Psoas muscle (tissue), 8 donors: Measurements from ENCODE around the gene FRS2. TPM values are rescaled to one million over a fixed set of nuclear protein-coding genes. Genes with fewer than 3 reads are reported as not detected.

Experiments
- ATAC-seq, 4 donors: fragments of 200-7000 bp; cut with Tn5 transposase; one replicate each; pipeline ENCODE4 v1.9.1; 2020; ENCODE audit warnings: moderate library complexity in 3 of 4, mild to moderate bottlenecking in 2 of 4
- DNase-seq, 2 donors: peaks; one replicate each; pipeline ENCODE4 v3.0.0-alpha.2; 2020
- H3K27ac ChIP-seq: fragments of 200-600 bp; one replicate; pipeline ENCODE4 v1.8.0; 2022
- H3K27me3 ChIP-seq, 3 donors: fragments of 200-600 bp in 1 of 3; one replicate each; pipeline versions ENCODE4 v1.6.1 to v1.8.0; 2013 to 2022; ENCODE audit warnings: low read length in 2 of 3, mild to moderate bottlenecking in 2 of 3, moderate library complexity in 1 of 3; ENCODE audit not compliant: insufficient read depth in 3 of 3
- H3K36me3 ChIP-seq, 2 donors: fragments of 200-600 bp in 1 of 2; one replicate each; pipeline versions ENCODE4 v1.6.1 to v1.8.0; 2013 to 2022; ENCODE audit warnings: low read depth in 1 of 2, mild to moderate bottlenecking in 1 of 2, moderate library complexity in 1 of 2; ENCODE audit not compliant: insufficient read depth in 1 of 2
- H3K4me1 ChIP-seq: fragments of 200-600 bp; one replicate; pipeline ENCODE4 v1.8.0; 2022
- H3K4me3 ChIP-seq: fragments of 200-600 bp; one replicate; pipeline ENCODE4 v1.8.0; 2022; ENCODE audit warnings: mild to moderate bottlenecking
- H3K9me3 ChIP-seq: fragments of 200-600 bp; one replicate; pipeline ENCODE4 v1.8.0; 2022
- CTCF ChIP-seq: fragments of 200-600 bp; IDR thresholded peaks from one replicate; pipeline ENCODE4 v1.8.0; 2022; ENCODE audit warnings: antibody characterized with exemption
- WGBS, 3 donors: extraction: QIAGEN DNeasy Blood & Tissue Kit; methylation state at CpG; one replicate each; pipeline versions ENCODE4 v1.1.6 to v1.1.7; 2013; 5-methylcytosine and 5-hydroxymethylcytosine counted together
- intact Hi-C, 2 donors: fragments of 100-400 bp; cut with DNase I; formaldehyde crosslinking; loops; one replicate each; pipeline versions ENCODE4 v1.11.0 to v1.14.2; 2022
- polyA plus RNA-seq, 3 donors: library from polyadenylated mRNA; stranded (reverse); fragments of 200-250 nt; gene quantifications; one replicate each; pipeline ENCODE4 v1.2.3, GENCODE V29; 2013
- total RNA-seq, 4 donors: library from RNA; stranded (reverse); fragmentation: NEBNext Ultra II Directional in 2 of 4; extraction: Animal tissue kit (Norgen Biotek cat#: 25700) in 2 of 4; gene quantifications; one replicate each; pipeline versions ENCODE4 v1.2.1 to v1.2.4, GENCODE V29; 2021 to 2023
- donor health status: healthy with polysubstance abuse.
- donor health status: DM: no; HTN: no; CAD: no; lungs with moderate emphysema.
- donor health status: Bipolar disorder and iron deficiency.
- donor health status: healthy.
- donor health status: DM: yes; HTN: yes; CAD: no.
- donor health status: DM: no; HTN: no; CAD: no.
- donor health status: DM: no; HTN: no; CAD: no.
- donor health status: DM: yes; HTN: yes; CAD: no.

Gene FRS2
- total and polyA plus RNA-seq, 7 donors: 3.6 to 18.9 (median 13.1) TPM

- no peak for TF ChIP-seq CTCF
- H3K4me3 ChIP-seq: no peak overlapping the region
- ATAC-seq (no peak), DNase-seq (no peak)
- no peak overlapping the region for H3K27ac ChIP-seq
- WGBS, 3 donors: 85 to 96% (median 86%) methylated on average over 7 of the region's 7 CpGs
- no peaks in the 10 kb centered on the region for H3K27me3 ChIP-seq
- intact Hi-C loops: no loop called here
- peaks cover 9% of the 10 kb centered on the region for H3K4me1 ChIP-seq
- no peaks in the 10 kb centered on the region for H3K9me3 ChIP-seq
- H3K36me3 ChIP-seq: no peaks in the 10 kb centered on the region
Measured at GRCh38 chr12:69428351-69429073, 41.7 kb upstream of the FRS2 start.

- no peak for DNase-seq
- Histone ChIP-seq H3K4me1 (peaks cover 9% of the 10 kb centered on the region), H3K4me3 (no peak overlapping the region), H3K27ac (peak overlapping the region; percentile 24), H3K9me3 (no peaks in the 10 kb centered on the region), H3K27me3 (no peaks in the 10 kb centered on the region), H3K36me3 (no peaks in the 10 kb centered on the region)
- peak; percentile 40 to 81 (median 62) for ATAC-seq
- intact Hi-C loops: no loop called here
- no peak for TF ChIP-seq CTCF
- WGBS, 3 donors: 23 to 35% (median 25%) methylated on average over 8 of the region's 8 CpGs
Measured at GRCh38 chr12:69430942-69431590, 39.1 kb upstream of the FRS2 start.

GRCh38 chr12:69431591-69432222, 38.5 kb upstream of the FRS2 start:
- peak overlapping the region; percentile 24 for H3K27ac ChIP-seq
- H3K4me1 ChIP-seq: peaks cover 9% of the 10 kb centered on the region

GRCh38 chr12:69433653-69434052, 36.5 kb upstream of the FRS2 start:
- DNase-seq (no peak), ATAC-seq (no peak)
- WGBS, 3 donors: 91 to 94% (median 92%) methylated on average over 3 of the region's 3 CpGs
- TF ChIP-seq CTCF: no peak
- no peaks in the 10 kb centered on the region for H3K36me3 ChIP-seq
- no peaks in the 10 kb centered on the region for H3K27me3 ChIP-seq
- intact Hi-C loops: no loop called here
- H3K4me3 ChIP-seq: no peak overlapping the region
- H3K4me1 ChIP-seq: peaks cover 9% of the 10 kb centered on the region
- no peaks in the 10 kb centered on the region for H3K9me3 ChIP-seq
- H3K27ac ChIP-seq: no peak overlapping the region

More at GRCh38 chr12:69431591-69432222, 38.5 kb upstream of the FRS2 start:
- DNase-seq (no peak), ATAC-seq (peak in 2 of 4 donors; percentile 9 to 51)
- Histone ChIP-seq H3K9me3 (no peaks in the 10 kb centered on the region), H3K27me3 (no peaks in the 10 kb centered on the region), H3K36me3 (no peaks in the 10 kb centered on the region), H3K4me3 (no peak overlapping the region)
- WGBS, 3 donors: 46 to 85% (median 63%) methylated on average over 8 of the region's 8 CpGs
- no peak for TF ChIP-seq CTCF
- intact Hi-C loops: no loop called here
